Skeletal muscle tissue (tissue), 4 donors: ENCODE measurements around the gene TYRP1. TPM values are rescaled to one million over a fixed set of nuclear protein-coding genes. Genes with fewer than 3 reads are reported as not detected.

ENCODE experiments used
- H3K27ac ChIP-seq: one replicate; pipeline ENCODE4 v1.7.0; 2013; ENCODE audit warnings: mild to moderate bottlenecking, low read depth, low read length, inconsistent platforms
- H3K27me3 ChIP-seq, 3 donors: one replicate each; pipeline ENCODE4 v1.7.0; 2013; ENCODE audit warnings: low read length in 3 of 3; ENCODE audit not compliant: control insufficient read depth in 3 of 3, insufficient read depth in 3 of 3
- H3K36me3 ChIP-seq, 3 donors: one replicate each; pipeline ENCODE4 v1.7.0; 2013; ENCODE audit warnings: low read length in 3 of 3; ENCODE audit not compliant: control insufficient read depth in 3 of 3, insufficient read depth in 3 of 3
- H3K4me1 ChIP-seq, 3 donors: one replicate each; pipeline ENCODE4 v1.7.0; 2013; ENCODE audit warnings: low read length in 3 of 3, mild to moderate bottlenecking in 3 of 3; ENCODE audit not compliant: control insufficient read depth in 3 of 3, insufficient read depth in 3 of 3
- H3K4me3 ChIP-seq, 3 donors: one replicate each; pipeline ENCODE4 v1.7.0; 2013; ENCODE audit warnings: low read length in 3 of 3
- H3K9ac ChIP-seq, 3 donors: one replicate each; pipeline ENCODE4 v1.7.0; 2013; ENCODE audit warnings: low read length in 3 of 3, mild to moderate bottlenecking in 3 of 3, moderate library complexity in 2 of 3, low read depth in 1 of 3
- H3K9me3 ChIP-seq, 3 donors: one replicate each; pipeline ENCODE4 v1.7.0; 2013; ENCODE audit warnings: low read length in 3 of 3; ENCODE audit not compliant: control insufficient read depth in 3 of 3
- total RNA-seq: library from RNA; depleted of rRNA; stranded (reverse); fragments of >200 nt; gene quantifications from one replicate; pipeline ENCODE4 v1.2.3, GENCODE V29; 2014
- donor health status: Osteomylitis.

TYRP1 gene
- total RNA-seq, 1 donor from 2014 or later = not detected

DNA sequence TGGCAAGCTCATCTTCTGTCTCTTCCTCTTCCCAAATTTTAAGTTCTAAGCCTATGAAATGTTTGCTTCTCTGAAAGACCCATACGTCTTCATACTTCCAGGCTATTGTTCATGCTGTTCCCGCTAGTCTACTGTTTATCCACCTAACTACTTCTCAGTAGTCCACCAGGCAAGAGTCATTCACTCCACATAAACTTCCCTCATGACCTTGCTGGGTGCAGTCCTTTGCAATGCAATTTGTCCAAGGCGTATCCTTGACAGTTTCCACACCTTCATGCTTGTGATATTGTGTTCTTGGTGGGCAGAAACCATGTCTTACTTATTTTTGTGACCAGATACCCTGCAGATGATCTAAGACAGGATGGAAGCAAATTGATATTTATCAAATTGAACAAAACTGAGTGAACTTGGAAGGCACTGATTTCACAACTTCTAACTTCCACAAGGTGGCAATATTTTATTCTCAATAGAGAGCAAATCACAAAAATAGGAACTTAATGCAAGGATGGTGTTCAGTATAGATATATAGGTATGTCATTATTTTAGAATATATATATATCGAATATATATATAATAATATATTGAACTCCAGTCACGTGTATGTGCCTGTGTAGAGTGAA, 30.3 kb downstream of the TYRP1 start:
- Histone ChIP-seq H3K27me3 (no peaks in the 10 kb centered on the region), H3K9me3 (no peaks in the 10 kb centered on the region), H3K4me1 (peaks cover 0 to 2% (median 0%) of the 10 kb centered on the region in 3 donors), H3K36me3 (no peaks in the 10 kb centered on the region), H3K9ac (no peak overlapping the region), H3K4me3 (no peak overlapping the region), H3K27ac (no peak overlapping the region)

DNA sequence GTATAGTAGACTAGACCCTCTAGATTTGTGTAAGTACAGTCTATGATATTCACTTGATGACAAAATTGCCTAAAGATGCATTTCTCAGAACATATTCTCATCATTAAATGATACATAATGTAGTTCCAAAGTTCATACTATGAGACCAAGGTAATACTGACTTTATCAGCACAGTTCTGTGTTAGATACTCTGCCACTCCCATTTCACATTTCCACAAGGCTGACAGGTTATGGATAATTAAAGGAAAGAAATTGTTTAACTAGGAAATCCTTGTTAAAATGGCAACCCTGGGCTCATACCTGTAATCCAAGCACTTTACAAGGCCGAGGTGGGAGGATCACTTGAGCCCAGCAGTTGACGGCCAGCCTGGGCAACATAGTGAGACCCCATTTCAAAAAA, 33.6 kb downstream of the TYRP1 start:
- H3K4me1 ChIP-seq = no peaks in the 10 kb centered on the region
- H3K27ac ChIP-seq = no peak overlapping the region
- no peaks in the 10 kb centered on the region for H3K27me3 ChIP-seq
- H3K9ac ChIP-seq = no peak overlapping the region
- no peaks in the 10 kb centered on the region for H3K36me3 ChIP-seq
- no peaks in the 10 kb centered on the region for H3K9me3 ChIP-seq
- no peak overlapping the region for H3K4me3 ChIP-seq

DNA sequence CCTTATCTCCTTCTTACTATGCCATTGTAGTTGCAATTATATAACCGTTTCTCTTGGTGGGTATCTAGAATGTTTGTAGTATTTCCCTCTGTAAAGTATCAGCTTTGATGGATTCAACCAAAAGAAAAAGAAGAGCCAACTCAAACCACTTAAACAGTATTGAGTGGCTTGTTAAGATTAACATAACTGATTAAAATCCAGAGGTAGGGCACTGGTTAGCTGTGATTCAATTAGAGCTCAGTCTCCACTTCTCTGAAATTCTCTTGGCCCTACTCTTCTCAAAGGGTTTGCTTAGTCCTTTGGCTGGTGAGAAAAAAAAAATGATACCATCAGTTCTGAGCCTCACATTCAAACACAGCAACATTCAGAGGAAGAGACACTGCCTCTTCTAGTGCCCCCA, 37.0 kb downstream of the TYRP1 start:
- H3K36me3 ChIP-seq = no peaks in the 10 kb centered on the region
- H3K4me3 ChIP-seq = no peak overlapping the region
- no peaks in the 10 kb centered on the region for H3K4me1 ChIP-seq
- no peak overlapping the region for H3K27ac ChIP-seq
- no peaks in the 10 kb centered on the region for H3K9me3 ChIP-seq
- no peak overlapping the region for H3K9ac ChIP-seq
- no peaks in the 10 kb centered on the region for H3K27me3 ChIP-seq

DNA sequence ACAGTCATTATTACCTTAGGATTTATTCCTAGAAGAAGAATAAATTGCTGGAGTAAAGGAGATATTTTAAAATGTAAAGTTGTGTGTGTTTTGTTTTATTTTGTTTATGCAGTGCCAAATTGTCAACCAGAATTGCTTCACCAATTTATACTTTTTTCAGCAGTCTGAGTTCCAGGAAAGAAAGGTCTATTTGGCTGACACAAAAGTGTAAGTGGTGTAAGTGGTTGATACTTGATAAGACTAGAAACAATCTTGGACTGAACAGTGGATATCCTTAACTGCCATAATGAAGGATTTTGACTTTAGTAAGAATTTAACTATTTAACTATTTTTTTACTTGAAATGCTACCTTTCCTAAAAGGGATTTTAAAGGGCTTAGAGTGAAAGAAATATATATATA, 37.7 kb downstream of the TYRP1 start:
- H3K9me3 ChIP-seq = no peaks in the 10 kb centered on the region
- no peaks in the 10 kb centered on the region for H3K4me1 ChIP-seq
- no peak overlapping the region for H3K27ac ChIP-seq
- H3K27me3 ChIP-seq = no peaks in the 10 kb centered on the region
- H3K9ac ChIP-seq = no peak overlapping the region
- no peaks in the 10 kb centered on the region for H3K36me3 ChIP-seq
- H3K4me3 ChIP-seq = no peak overlapping the region

DNA sequence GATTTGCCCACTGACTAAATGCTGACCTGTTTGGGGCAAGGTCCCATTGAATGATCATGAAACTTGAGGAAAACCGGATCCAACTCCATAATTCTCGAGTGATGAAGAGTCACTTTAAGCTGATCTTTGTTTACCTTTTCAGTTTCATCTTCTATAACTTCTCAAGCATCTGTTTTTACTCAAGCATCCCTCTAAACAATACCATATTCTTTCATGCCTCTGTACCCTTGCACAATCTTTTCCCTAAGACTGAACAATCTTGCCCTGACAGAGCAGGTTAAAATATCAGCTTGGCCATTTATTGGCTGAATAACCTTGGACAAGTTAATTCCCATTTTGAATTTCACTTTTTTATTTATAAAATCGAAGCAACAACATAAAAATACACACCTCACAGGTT, 39.8 kb downstream of the TYRP1 start:
- H3K27ac ChIP-seq = no peak overlapping the region
- no peaks in the 10 kb centered on the region for H3K9me3 ChIP-seq
- no peaks in the 10 kb centered on the region for H3K4me1 ChIP-seq
- H3K36me3 ChIP-seq = no peaks in the 10 kb centered on the region
- H3K27me3 ChIP-seq = no peaks in the 10 kb centered on the region
- no peak overlapping the region for H3K4me3 ChIP-seq
- H3K9ac ChIP-seq = no peak overlapping the region

DNA sequence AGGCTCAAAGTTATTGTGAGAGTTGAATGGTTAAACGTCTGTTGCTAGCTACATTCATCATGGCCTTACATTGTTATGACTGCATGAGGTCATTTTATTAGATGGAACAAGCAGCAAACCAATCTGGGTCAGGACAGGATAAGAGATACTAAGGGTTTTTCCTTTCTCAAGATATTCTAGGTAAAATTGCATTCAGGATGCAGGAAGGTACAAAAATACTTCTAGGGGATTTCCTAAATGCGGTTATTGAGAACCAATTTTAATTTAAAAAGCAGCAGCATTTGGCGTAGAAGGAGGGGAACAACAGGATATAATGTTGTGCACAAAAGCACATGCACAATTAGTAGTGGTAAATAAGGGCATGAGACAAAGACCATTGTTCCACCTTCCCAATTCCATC, 42.5 kb downstream of the TYRP1 start:
- Histone ChIP-seq H3K4me1 (no peaks in the 10 kb centered on the region), H3K9me3 (no peaks in the 10 kb centered on the region), H3K27ac (no peak overlapping the region), H3K4me3 (no peak overlapping the region), H3K9ac (no peak overlapping the region), H3K36me3 (no peaks in the 10 kb centered on the region), H3K27me3 (no peaks in the 10 kb centered on the region)

DNA sequence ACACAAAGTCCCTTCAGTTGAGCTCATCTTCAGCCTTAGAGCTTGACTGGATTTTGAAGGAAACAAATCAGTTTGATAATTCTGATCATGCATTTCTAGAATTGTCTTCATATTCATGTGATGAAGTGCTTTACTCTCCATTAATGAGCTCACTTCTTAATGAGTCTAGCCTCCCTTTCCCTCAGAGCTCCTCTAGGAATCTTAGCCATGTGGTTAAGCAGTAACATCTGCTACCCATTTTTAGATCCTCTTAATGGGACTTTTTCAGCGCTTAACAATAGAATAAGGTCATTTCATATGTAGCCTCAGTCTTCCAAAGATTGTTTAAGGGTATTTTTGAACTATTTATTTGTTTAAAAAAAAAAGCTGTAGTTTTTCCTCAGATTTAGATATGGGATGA, 44.7 kb downstream of the TYRP1 start:
- Histone ChIP-seq H3K4me3 (no peak overlapping the region), H3K9me3 (no peaks in the 10 kb centered on the region), H3K27ac (no peak overlapping the region), H3K36me3 (no peaks in the 10 kb centered on the region), H3K27me3 (no peaks in the 10 kb centered on the region), H3K9ac (no peak overlapping the region), H3K4me1 (no peaks in the 10 kb centered on the region)

DNA sequence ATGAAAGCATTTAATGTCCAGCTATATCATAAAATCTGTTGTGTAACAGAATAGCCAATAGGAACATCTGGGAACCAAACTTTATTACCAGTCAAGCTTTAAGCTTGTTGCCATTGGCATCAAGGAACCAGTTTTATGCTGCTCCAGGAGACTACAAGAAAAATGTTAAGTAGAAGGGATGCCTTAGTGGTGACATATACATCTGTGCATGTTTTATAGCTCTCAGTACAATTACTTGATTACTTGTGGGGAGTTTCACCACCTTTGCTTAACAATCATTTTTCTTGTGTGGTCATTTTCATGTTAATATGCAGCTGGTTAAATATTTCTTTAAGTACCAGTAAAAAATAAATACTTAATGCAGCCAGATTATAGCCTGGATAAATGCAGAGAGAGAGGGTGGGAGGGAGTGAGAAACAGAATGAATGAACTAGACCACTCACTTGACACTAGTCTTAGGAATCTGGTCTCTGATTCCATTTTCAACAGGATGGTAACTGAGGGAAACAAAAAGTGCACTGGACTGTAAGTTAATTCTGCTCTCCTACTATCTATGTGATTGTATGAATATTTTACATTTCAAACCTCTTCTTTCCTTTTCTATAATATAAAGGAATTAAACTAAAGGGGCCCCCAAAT, 45.9 kb downstream of the TYRP1 start:
- Histone ChIP-seq H3K4me1 (no peaks in the 10 kb centered on the region), H3K9me3 (no peaks in the 10 kb centered on the region), H3K4me3 (no peak overlapping the region), H3K9ac (no peak overlapping the region), H3K27me3 (no peaks in the 10 kb centered on the region), H3K27ac (no peak overlapping the region), H3K36me3 (no peaks in the 10 kb centered on the region)

DNA sequence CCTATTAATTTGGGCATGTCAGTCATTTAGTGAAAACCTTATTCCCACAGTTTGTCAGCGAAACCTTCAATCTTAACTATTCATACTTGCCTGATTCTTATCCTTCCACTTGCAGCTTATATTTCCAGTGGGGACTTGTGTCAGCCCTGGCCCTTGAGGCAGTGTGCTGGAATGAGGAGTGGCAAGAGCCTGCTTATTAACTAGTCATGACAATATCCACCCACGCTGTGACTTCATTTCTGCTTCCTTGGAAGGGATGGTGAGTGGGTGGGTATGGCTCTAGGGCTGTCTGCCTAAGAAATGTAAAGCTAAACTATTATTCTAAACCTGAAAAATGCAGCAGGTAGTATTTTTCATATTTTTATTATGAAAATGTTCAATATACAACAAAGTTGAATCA, 47.7 kb downstream of the TYRP1 start:
- Histone ChIP-seq H3K27ac (no peak overlapping the region), H3K9ac (no peak overlapping the region), H3K4me3 (no peak overlapping the region), H3K36me3 (no peaks in the 10 kb centered on the region), H3K4me1 (no peaks in the 10 kb centered on the region), H3K9me3 (no peaks in the 10 kb centered on the region), H3K27me3 (no peaks in the 10 kb centered on the region)

DNA sequence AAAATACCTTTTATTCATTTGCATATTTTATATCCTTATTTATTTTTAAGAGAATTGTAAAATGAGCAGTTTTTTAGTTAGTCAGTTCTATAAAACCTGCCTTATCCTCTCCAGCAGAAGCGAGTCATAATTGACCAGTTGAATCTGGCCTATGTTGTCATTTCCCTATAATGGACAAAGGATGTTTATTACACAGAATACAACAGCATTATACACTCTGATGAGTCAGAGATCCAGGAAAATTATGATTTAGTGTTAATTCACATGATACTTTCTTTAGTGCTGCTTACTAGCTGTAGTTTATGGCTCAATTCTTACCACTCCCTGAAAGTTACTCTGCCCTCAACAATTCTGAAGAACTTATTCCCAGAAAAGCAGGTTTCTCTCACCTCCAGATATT, 54.8 kb downstream of the TYRP1 start:
- H3K9ac ChIP-seq = no peak overlapping the region
- no peak overlapping the region for H3K4me3 ChIP-seq
- H3K27me3 ChIP-seq = no peaks in the 10 kb centered on the region
- no peaks in the 10 kb centered on the region for H3K36me3 ChIP-seq
- H3K27ac ChIP-seq = no peak overlapping the region
- H3K4me1 ChIP-seq = no peaks in the 10 kb centered on the region
- H3K9me3 ChIP-seq = no peaks in the 10 kb centered on the region
